Activated T-cell treated with anti-CD3 and anti-CD28 coated beads, Interleukin-2, amount 50 U/mL, for 1 hour (primary cell): ENCODE data around the gene PCBP3.
A peak's percentile ranks its signal among the peaks of the same experiment; 100 is the strongest.

ENCODE experiments used
- DNase-seq: peaks from one replicate; pipeline ENCODE4 v3.0.0-alpha.2; 2020

The PCBP3 gene

DNA sequence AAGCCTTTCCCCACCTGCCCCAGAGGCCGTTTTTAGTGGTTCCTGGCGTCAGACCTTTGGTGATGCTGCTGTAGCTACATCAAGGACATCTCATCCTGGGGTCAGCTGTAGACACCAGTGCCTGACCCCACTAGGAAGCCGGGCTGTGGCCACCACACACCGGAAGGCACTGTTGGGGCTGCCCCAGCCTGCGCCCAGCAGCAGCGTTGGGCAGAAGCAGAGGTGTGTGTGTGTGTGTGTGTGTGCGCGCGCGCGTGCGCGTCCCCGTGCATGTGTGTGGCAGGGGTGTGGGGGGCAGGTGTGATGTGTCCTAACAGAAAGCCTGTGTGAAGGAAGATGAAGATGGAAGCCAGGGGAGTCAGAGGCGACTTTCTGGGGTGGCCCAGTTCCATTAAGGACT lies 276.1 kb downstream of the PCBP3 start:
- DNase-seq, result no peak

DNA sequence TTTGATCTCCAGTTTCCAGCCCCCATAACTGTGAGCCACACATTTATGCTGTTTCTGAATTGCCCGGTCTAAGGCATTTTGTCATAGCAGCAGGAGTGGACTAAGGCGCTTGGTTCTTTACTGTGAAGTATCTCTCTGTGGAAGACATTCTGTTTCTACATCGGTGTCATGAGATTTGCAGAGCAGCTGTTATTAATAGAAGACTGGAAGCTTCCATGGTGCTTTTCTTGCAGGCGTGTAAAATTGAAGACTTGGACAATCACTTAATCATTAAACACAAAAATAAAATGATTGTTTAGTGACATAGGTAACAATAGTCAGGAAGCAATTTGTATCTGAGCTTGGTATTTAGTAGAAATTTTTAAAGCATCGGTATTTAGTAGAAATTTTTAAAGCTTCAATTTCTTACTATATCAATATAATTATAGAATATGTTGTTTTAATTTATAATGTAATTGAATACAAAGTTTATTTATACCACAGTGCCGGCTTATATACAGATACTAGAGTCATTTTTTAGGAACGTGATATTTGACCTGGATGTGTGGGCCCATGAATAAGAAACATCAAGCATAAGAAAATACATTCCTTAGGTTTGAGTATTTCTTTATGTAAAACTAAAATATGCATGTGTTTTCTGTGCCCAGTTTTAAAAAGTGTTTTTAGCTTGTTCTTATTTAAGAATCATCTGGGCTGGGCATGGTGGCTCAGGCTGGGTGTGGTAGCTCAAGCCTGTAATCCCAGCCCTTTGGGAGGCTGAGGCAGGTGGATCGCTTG lies 277.5 kb downstream of the PCBP3 start:
- no peak for DNase-seq

DNA sequence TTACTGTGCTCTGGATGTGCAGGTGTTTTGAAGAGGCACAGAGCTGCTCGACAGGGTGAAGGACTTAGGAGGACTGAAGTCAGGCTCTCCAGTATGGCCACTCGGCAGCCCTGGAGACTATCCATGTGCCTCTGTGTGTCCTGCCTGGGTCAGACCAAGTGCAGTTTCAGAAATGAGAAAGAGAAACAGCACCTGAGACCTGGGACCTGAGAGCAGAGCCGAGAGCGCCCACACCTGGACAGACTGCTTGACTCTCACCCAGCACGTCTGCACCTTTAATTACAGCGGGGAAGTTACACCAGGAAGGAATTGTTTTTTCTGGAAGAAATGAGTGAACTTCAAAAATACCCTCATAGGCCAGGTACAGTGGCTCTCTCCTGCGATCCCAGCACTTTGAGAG lies 278.4 kb downstream of the PCBP3 start:
- no peak for DNase-seq

DNA sequence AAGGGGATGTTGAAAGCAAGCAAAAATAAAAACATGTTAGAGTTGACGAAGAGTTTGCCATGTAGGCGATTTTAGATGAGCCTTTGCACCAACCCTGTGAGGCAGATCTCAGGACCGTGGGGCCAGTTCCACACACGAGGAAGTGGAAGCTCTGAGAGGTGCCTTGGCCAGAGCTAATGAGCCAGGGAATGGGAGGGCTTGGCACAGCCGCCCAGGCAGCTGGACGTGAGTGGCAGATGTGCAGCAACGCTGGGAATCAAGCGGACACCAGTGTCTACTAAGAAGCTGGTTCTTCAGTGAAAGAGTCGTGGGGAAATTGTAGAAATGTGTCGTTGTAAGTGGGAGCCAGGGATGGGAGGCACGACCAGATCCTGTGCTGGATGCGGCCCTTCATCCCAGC lies 279.1 kb downstream of the PCBP3 start:
- no peak for DNase-seq

DNA sequence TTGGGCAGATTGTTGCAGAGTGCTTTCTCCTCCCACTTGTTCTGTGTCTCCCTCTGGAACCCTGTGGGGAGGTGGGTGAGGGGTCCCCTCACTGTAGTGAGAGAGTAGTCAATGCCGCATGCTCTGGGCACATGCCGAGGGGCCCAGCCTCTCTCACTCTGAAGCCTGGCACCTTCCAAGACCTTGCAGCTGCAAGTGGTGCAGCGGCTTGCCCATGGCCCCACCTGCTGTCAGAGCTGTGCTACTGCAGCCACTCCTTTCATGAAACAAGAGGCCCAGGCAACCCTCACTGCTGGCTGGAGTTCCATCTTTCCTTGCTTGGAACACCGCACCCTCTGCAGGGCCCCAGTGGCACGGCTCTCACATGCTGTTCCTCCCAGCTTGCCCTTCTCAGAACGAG lies 279.6 kb downstream of the PCBP3 start:
- peak; percentile 77 for DNase-seq

DNA sequence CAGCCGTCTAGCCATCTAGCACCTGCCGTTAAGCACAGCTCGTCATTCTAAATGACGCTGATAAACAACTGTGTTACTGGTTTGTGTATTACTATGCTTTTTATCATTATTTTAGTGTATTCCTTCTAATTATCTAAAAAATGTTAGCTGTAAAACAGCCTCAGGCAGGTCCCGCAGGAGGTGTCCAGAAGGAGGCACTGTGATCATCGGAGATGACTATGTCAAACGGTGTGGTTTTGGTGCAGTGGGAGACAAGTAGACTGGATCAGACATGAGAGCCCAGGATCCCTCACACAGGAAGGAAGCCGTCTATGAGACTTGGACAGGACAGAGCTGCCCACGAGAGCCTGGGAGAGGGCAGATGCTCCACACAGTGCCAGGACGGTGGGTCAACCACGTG lies 282.8 kb downstream of the PCBP3 start:
- no peak for DNase-seq

DNA sequence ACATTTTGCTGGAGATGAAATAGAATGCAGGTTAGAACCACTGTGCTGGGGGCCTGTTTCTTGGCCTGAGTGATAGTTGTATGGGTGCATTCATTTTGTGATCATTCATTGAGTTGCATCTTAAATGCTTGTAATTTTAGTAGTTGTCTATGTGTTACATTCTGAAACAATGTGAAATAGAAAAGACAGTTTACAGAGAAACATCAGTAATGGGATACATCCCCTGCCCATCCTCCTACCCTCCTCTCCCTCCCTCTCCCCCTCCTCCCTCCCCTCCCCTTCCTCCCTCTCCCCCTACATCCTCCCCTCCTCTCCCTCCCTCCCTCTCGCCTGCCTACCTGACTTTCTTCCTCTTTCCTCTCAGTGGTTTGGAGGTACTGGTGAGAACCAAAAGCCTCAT lies 283.5 kb downstream of the PCBP3 start:
- no peak for DNase-seq

DNA sequence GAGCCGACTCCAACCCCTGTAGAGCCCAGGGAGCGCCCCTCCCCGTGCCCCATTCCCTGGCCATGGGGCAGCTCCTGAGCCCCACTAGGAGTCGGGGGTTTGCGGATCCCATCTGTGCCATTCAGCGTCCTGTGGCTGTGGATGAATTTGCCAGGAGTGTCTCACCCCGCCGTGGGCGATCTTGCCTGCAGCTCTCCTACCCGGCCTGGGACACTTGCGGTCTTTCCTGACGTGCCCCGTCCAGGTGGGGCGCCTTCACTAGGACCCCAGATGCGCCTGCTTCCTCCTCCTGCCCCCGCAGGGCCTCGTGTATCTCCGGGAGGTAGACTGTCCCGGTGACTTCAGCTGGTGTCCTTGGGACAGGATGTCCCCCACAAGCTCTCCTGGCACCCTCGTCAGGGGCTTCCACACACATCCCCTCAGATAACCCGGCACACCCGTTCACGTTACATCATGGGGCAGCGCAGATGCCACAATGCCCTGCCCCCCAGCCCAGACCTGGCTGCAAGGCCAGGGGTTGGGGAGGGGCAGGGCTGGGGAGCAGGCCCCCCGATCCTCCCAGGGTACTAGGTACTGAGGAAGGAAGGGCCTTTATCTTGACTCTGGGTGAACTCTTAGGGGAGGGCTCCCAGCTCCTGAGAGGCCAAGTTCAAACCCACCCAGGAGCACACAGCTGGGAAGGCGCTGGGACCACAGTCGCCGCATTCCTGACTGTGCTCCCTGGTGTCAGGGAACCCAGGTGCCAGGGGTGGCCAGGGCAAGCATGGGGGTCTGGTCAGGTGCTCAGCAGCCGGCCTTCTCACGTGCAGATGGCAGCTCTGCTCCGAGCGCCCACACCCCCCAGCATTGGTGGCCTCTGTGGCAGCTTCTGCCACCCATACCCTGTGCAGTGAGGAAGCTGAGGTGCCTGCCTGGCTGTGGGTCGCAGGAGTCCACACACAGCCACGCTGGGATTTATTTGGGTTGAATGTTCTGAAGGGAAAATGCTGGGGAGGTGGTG lies 284.6 kb downstream of the PCBP3 start:
- no peak for DNase-seq

DNA sequence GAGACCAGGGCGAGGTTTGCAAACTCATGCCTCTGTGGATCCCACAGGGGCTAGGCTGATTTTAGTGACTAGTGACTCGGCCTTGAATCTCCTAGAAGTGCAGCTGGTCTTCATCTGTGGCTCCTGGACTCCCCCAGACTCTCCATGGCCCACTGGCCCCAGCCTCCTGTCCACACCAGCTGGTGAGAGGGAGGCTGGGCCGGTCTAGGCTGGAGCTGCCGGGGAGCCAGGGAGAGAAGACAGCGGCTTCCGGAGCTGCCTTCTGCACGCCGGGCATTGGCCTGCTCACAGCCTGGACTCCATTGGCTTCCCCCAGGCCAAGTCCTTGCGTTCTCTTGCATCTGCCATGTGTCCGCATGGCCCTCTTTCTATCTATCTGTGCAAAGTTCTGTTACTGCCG lies 285.9 kb downstream of the PCBP3 start:
- no peak for DNase-seq

DNA sequence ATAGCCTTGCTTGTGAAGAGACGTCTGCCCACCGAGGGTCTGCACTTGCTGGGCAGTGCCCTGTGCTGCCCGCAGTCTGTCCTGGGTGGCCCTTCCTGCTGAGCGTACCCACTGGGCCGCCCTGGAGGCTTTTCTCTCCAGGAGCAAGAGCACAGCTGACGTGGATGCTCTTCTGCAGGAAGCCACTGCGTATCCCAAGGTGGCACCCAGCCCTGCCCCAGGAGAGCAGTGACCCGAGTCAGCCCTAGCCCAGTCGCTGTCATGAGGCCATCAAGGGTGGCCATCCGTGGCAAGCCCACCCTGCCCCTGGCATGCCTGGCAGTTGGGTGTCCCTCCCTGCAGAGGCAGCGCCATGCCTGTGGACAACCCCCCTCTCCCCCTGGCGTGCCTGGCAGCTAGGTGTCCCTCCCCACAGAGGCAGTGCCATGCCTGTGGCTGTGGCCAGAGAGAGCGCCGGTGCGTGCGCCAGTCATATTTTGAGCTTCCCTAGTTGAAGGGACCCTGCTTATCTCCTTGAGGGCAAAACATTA lies 286.8 kb downstream of the PCBP3 start:
- DNase-seq, result no peak

DNA sequence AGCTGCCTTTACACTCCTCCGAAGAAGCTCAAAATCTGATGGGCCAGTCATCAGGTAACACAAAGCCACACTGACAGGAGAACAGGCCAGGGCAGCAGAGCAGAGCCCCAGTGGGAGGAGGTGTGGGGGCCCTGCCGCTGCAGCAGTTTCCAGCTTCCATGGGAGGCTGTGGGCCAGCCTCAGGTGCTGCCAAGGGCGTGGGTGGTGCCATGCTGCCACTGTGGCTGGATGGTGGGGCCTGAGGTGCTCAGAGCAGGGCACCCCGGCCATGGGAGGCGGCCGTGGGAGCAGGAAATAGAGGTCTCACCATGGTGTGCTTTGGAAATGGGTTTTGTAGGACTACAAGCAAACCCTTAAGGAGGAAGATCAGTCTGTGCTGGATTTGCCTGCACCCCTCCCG lies 287.3 kb downstream of the PCBP3 start:
- DNase-seq, result no peak

DNA sequence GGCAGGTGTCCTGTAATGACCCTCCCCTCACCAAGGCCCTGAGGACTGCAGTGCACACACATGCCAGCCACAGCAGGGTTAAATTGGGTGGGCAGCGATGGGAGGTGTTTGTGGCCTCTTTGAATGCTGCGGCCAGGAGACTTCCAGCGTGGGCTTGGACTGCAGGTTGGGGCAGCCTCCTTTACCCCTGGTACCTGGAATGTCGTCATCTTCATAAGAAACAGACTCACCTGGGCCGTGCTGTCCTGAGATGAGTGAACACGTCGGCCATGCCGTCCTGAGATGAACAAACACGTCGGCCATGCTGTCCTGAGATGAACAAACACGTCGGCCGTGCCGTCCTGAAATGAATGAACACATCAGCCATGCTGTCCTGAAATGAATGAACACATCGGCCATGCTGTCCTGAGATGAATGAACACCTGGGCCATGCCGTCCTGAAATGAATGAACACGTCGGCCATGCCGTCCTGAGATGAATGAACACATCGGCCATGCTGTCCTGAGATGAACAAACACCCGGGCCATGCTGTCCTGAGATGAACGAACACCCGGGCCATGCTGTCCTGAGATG lies 288.0 kb downstream of the PCBP3 start:
- DNase-seq, result no peak

DNA sequence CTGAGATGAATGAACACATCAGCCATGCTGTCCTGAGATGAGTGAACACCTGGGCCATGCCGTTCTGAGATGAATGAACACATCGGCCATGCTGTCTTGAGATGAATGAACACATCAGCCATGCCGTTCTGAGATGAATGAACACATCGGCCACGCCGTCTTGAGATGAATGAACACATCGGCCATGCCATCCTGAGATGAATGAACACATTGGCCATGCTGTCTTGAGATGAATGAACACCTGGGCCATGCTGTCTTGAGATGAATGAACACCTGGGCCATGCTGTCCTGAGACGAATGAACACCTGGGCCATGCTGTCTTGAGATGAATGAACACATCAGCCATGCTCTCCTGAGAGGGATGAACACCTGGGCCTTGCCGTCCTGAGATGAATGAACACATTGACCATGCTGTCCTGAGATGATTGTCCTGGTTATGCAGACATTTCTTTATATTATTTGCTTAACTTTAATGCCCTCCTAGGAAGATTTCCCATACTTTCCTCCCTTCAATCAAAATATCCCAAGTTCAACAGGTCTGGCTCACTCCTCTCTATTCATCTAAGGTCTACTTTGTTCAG lies 289.5 kb downstream of the PCBP3 start:
- no peak for DNase-seq

DNA sequence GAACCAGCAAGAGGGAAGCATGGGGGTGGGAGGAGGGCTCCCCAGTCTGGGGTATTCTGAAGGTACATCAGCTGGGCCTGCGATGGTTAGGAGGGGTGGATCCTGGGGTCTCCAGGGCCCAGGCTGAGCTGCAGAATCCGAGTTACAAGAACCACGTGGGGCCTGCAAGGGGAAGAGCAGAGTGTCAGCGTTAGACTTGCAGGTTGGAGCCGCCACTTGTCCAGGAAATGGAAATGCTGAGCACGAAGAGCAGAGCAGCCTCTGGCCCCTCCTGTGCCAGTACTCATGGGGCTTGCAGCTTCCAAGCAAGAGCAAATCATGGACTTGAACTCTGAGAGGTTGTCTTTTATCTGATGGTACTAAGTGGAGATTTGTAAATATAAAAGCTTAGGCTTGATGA lies 290.6 kb downstream of the PCBP3 start:
- no peak for DNase-seq

DNA sequence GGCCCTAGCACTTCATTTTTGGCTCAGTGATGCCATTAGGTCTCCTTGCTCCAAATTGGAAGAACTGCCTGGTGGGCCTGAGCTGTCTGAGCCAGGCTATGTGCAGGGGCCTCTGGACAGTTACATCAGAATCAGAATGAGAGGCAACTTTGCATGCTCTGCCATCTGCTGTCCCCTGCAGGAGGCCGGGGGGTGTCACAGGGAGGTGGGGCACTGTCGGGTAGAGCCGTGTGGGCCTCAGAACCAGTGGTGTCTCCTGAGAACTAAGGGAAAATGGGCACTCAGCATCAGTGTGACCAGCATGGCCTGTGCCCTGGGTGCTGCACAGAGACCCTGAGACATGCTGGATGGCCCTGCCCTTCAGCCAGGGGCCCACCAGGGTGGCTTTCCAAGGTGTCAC lies 291.0 kb downstream of the PCBP3 start:
- DNase-seq, result no peak

DNA sequence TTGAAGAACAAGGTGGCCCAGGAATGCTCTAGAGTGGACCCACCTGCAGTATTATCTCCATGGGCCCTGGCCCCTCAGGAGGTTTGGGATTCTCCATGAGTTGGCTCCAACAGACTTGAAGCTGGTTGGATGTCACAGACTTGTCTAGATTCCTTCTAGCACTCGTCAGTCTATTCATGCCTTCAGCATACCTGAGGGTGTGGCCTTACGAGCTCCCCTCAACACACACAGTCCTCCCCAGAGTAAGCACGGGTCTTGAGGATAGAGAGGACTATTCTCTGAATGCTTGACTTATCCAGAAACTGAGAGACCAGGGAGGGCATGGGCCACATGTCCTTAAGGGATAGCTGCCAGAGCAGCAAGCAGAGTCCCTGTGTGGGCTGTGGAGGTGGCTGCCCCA lies 292.1 kb downstream of the PCBP3 start:
- no peak for DNase-seq

DNA sequence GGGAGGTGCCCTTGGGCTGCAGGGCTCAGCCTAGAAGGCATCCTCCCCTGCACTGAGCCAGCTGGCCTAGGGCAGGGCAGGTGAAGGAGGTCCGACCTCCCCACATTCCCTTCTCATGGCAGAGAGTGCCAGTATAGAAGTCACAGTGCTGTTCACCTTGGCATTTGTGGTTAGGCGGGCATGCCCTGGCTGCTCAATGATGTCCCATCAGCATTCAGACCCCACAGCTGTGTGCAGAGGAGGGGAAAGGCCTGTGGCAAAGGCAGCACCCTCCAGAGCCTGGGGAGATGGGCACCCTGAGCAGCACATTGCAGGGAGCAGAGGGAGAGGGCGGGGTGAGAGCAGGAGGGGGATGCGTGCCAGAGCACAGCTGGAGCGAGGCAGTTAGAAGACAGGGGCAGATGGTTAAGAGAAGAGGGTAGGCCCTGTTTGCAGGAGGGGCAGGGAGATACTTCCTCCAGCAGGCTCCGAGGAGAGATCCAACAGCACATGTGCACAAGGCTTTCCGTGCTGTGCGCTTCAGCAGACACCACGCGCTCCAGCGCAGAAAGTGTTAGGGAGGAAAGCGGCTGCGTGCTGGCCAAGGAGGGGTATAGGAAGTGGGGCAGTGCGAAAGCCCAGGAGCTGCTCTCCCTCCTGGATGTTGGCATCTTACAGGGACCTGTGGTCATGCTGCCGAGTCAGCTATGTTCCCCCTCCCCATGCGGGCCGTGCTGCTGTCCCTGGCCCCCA lies 294.4 kb downstream of the PCBP3 start:
- no peak for DNase-seq

DNA sequence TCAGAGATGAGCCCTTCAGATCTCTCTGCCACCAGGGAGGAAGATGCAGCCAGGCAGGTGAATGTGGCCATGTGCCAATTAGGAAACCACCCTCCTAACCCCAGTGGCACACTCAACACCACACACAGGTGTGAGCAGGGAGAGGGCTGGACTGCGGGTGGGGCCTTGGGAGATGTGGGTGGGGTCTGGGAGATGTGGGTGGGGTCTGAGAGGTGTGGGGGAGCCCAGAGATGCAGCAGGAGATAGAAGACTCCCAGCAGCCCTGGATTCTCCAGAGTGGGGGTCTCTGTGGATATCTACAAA lies 294.9 kb downstream of the PCBP3 start:
- no peak for DNase-seq

DNA sequence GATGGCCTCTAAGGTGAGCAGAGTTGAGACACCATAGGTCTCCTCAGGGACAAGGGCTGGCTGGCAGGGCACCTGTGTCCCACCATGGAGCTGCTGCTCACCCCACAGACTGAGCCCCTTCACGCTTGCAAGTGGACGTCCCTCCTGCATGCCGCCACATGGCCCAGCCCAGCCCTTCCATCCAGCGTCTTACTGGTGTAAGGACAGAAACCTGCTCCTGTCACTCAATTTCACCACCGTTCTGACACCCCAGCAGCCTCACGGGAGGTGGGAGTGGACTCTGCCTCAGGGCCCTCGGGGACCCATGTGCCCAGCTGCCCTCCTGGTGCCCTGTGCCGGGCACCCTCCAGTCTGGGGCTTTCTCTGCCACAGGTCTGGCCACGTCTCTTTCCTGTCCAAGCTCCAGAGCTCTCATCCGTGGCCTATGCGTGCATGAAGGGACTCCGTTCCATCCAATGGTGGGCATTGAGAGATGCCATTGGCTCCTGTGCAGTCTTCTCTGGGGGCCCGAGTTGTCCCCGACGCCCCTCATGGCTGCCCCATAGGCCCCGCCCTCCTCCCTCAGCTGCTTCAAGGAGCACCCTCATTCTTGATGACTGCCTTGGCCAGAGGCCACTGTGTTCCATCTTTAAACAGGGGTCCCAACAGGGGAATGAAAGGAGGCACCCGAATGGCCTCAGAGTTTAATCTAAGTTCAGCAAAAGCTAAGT lies 295.4 kb downstream of the PCBP3 start:
- DNase-seq, result no peak

DNA sequence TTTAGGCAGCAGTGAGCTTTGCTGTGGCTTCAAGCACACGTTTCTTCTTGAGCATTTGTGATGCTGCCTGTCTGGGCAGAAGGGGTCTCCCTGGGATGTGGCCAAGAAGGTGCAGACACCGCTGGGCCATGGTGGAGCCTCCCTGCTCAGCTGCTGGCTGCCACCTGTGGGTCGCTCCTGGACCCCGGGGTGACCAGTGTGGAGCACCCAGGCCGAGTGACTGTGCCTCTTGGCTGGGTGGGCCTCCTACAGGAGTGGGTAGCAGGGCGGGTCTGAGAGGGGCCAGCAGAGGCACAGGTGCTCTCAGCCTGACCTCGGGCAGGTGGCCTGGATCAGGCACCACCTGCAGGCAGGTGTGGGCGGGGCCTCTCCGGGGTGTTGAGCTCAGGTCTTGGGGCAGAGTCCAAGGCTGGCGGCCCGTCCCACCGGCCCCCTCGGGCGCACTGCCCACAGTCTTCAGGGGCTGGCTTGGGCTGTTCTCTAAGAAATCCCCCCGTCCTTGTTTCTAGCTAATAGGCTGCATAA lies 296.1 kb downstream of the PCBP3 start:
- no peak for DNase-seq

DNA sequence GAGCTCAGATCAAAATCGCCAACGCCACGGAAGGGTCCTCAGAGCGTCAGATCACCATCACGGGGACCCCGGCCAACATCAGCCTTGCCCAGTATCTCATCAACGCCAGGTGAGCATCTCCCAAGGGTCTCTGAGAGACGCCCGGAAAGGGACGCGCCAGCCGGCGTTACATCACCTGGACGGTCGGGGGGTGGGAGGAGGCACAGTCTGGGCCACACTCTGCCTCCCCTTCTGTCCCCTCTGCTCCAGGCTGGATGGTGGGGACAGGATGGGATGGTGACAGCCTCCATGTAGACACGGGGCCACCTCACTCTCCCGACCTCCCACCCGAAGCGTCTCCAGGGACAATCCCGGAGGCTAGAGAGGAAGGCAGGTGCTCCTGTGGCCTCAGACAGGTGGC lies 296.6 kb downstream of the PCBP3 start:
- no peak for DNase-seq
